Measurements from ENCODE around the gene SEC31B.

SEC31B gene

GRCh38 chr10:100485366-100485765 lies 34.3 kb downstream of the SEC31B start:
- no peaks in the 10 kb centered on the region for H3F3A ChIP-seq (ENCODE audit: insufficient read depth)
- H4K20me1 ChIP-seq (ENCODE audit: low read depth, low read length), result no peaks in the 10 kb centered on the region
- no peaks in the 10 kb centered on the region for H3K9me3 ChIP-seq (ENCODE audit: insufficient read depth, low read length)
- H3K4me2 ChIP-seq (ENCODE audit: low read depth, low read length, poor library complexity, severe bottlenecking), result no peak overlapping the region
- H3K27me3 ChIP-seq (ENCODE audit: low read length), result no peaks in the 10 kb centered on the region
- H3K9me2 ChIP-seq (replicated peaks; ENCODE audit: insufficient read depth, low read length), result no peaks in the 10 kb centered on the region
- no peak overlapping the region for H3K9ac ChIP-seq (ENCODE audit: low read length)
- no peak for TF ChIP-seq CTCF (IDR thresholded peaks at IDR 0.05; ENCODE audit: insufficient read depth, low read length, poor library complexity, severe bottlenecking)
- no peak for TF ChIP-seq EZH2phosphoT487 (conservative IDR thresholded peaks at IDR 0.05; ENCODE audit: low read length)
- no peaks in the 10 kb centered on the region for H3K79me2 ChIP-seq (ENCODE audit: insufficient read depth, low read length)
- no peak overlapping the region for H3K4me3 ChIP-seq (ENCODE audit: insufficient read depth, low read length, poor library complexity, severe bottlenecking)
- H3K36me3 ChIP-seq (ENCODE audit: low read length), result no peaks in the 10 kb centered on the region
- H3K27ac ChIP-seq (ENCODE audit: low read depth, low read length), result no peak overlapping the region
- no peak overlapping the region for H2AFZ ChIP-seq (ENCODE audit: low read depth, low read length, severe bottlenecking)

GRCh38 chr10:100483876-100484666 lies 35.6 kb downstream of the SEC31B start:
- no peak overlapping the region for H3K27ac ChIP-seq (ENCODE audit: low read depth, low read length)
- H4K20me1 ChIP-seq (ENCODE audit: low read depth, low read length), result no peaks in the 10 kb centered on the region
- H3K4me3 ChIP-seq (ENCODE audit: insufficient read depth, low read length, poor library complexity, severe bottlenecking), result no peak overlapping the region
- H3K9me2 ChIP-seq (replicated peaks; ENCODE audit: insufficient read depth, low read length), result no peaks in the 10 kb centered on the region
- H3F3A ChIP-seq (ENCODE audit: insufficient read depth), result no peaks in the 10 kb centered on the region
- no peaks in the 10 kb centered on the region for H3K79me2 ChIP-seq (ENCODE audit: insufficient read depth, low read length)
- TF ChIP-seq EZH2phosphoT487 (conservative IDR thresholded peaks at IDR 0.05; ENCODE audit: low read length) (no peak), CTCF (IDR thresholded peaks at IDR 0.05; ENCODE audit: insufficient read depth, low read length, poor library complexity, severe bottlenecking) (no peak)
- no peaks in the 10 kb centered on the region for H3K36me3 ChIP-seq (ENCODE audit: low read length)
- no peak overlapping the region for H3K4me2 ChIP-seq (ENCODE audit: low read depth, low read length, poor library complexity, severe bottlenecking)
- no peak overlapping the region for H2AFZ ChIP-seq (ENCODE audit: low read depth, low read length, severe bottlenecking)
- H3K27me3 ChIP-seq (ENCODE audit: low read length), result no peaks in the 10 kb centered on the region
- H3K9me3 ChIP-seq (ENCODE audit: insufficient read depth, low read length), result no peaks in the 10 kb centered on the region
- H3K9ac ChIP-seq (ENCODE audit: low read length), result no peak overlapping the region

- no peak overlapping the region for H3K27ac ChIP-seq (ENCODE audit: low read depth, low read length)
- no peaks in the 10 kb centered on the region for H4K20me1 ChIP-seq (ENCODE audit: low read depth, low read length)
- no peaks in the 10 kb centered on the region for H3K79me2 ChIP-seq (ENCODE audit: insufficient read depth, low read length)
- no peaks in the 10 kb centered on the region for H3K9me3 ChIP-seq (ENCODE audit: insufficient read depth, low read length)
- no peaks in the 10 kb centered on the region for H3F3A ChIP-seq (ENCODE audit: insufficient read depth)
- peak overlapping the region; percentile 50 for H3K4me3 ChIP-seq (ENCODE audit: insufficient read depth, low read length, poor library complexity, severe bottlenecking)
- H3K9me2 ChIP-seq (replicated peaks; ENCODE audit: insufficient read depth, low read length), result no peaks in the 10 kb centered on the region
- H3K4me2 ChIP-seq (ENCODE audit: low read depth, low read length, poor library complexity, severe bottlenecking), result peak overlapping the region; percentile 68
- H2AFZ ChIP-seq (ENCODE audit: low read depth, low read length, severe bottlenecking), result no peak overlapping the region
- no peaks in the 10 kb centered on the region for H3K36me3 ChIP-seq (ENCODE audit: low read length)
- peak overlapping the region; percentile 38; the same call in 1 of the 2 replicates for H3K9ac ChIP-seq (ENCODE audit: low read length)
- TF ChIP-seq EZH2phosphoT487 (conservative IDR thresholded peaks at IDR 0.05; ENCODE audit: low read length) (no peak), CTCF (IDR thresholded peaks at IDR 0.05; ENCODE audit: insufficient read depth, low read length, poor library complexity, severe bottlenecking) (no peak)
- no peaks in the 10 kb centered on the region for H3K27me3 ChIP-seq (ENCODE audit: low read length)
Measured at GRCh38 chr10:100482834-100483185, 36.9 kb downstream of the SEC31B start.
